RPMI8226 (cell line): ENCODE data around the gene APOE.
A peak's percentile ranks its signal among the peaks of the same experiment; 100 is the strongest.
"Not testable (repeated sequence)": the region's sequence is repeated elsewhere in the genome, so short reads cannot be mapped to it uniquely, and the experiment has no call there.

Experiments
- DNase-seq: peaks from one replicate; pipeline ENCODE4 v3.0.0-alpha.2; 2015

Gene APOE

GRCh38 chr19:44886141-44886540 is 19.5 kb upstream of the APOE start:
- no peak for DNase-seq

GRCh38 chr19:44887648-44888047 is 17.9 kb upstream of the APOE start:
- DNase-seq, result no peak

GRCh38 chr19:44888335-44888734 is 17.3 kb upstream of the APOE start:
- DNase-seq, result not testable (repeated sequence)

GRCh38 chr19:44889830-44890365 is 15.7 kb upstream of the APOE start:
- DNase-seq, result no peak

GRCh38 chr19:44890366-44891015 is 15.1 kb upstream of the APOE start:
- DNase-seq, result peak; percentile 98

- peak; percentile 19 for DNase-seq
Measured at GRCh38 chr19:44891016-44891882, 14.3 kb upstream of the APOE start, which contains the start of gene TOMM40. Gene TOMM40 (plus strand): TSS chr19:44891254. CDS start chr19:44891416, 162 bp downstream.

GRCh38 chr19:44892932-44893331 is 12.7 kb upstream of the APOE start:
- DNase-seq, result no peak

GRCh38 chr19:44893332-44894051 is 12.1 kb upstream of the APOE start:
- no peak for DNase-seq

GRCh38 chr19:44894052-44894400 is 11.6 kb upstream of the APOE start:
- no peak for DNase-seq

GRCh38 chr19:44894946-44895345 is 10.7 kb upstream of the APOE start:
- no peak for DNase-seq

GRCh38 chr19:44897835-44898234 is 7.8 kb upstream of the APOE start:
- DNase-seq, result no peak

- DNase-seq, result no peak
Measured at GRCh38 chr19:44900328-44901244, 5.0 kb upstream of the APOE start.

- no peak for DNase-seq
Measured at GRCh38 chr19:44903216-44903601, 2.4 kb upstream of the APOE start.

- DNase-seq, result peak; percentile 55
Measured at GRCh38 chr19:44903602-44904425, 1.8 kb upstream of the APOE start.

- no peak for DNase-seq
Measured at GRCh38 chr19:44904426-44904994, 1.1 kb upstream of the APOE start.

GRCh38 chr19:44907613-44908012 is 2.0 kb downstream of the APOE start:
- DNase-seq, result no peak

GRCh38 chr19:44908074-44908835 is 2.7 kb downstream of the APOE start:
- DNase-seq, result no peak

- no peak for DNase-seq
Measured at GRCh38 chr19:44908836-44909261, 3.3 kb downstream of the APOE start.

- no peak for DNase-seq
Measured at GRCh38 chr19:44909775-44910174, 4.2 kb downstream of the APOE start.

- not testable (repeated sequence) for DNase-seq
Measured at GRCh38 chr19:44911896-44912295, 6.3 kb downstream of the APOE start.
